Loucy (cell line): ENCODE data around the gene PKLR.

Source experiments
- CTCF ChIP-seq: fragments of 200-600 bp; sonication (generic); conservative IDR thresholded peaks from 2 replicates; pipeline ENCODE4 v1.5.1; 2014; ENCODE audit warnings: mild to moderate bottlenecking, antibody characterized with exemption, low read length
- EZH2phosphoT487 ChIP-seq: fragments of 200-600 bp; IDR thresholded peaks from 2 replicates; pipeline ENCODE4 v1.6.1; 2018; ENCODE audit warnings: antibody characterized with exemption, mild to moderate bottlenecking, moderate library complexity, borderline replicate concordance

DNA sequence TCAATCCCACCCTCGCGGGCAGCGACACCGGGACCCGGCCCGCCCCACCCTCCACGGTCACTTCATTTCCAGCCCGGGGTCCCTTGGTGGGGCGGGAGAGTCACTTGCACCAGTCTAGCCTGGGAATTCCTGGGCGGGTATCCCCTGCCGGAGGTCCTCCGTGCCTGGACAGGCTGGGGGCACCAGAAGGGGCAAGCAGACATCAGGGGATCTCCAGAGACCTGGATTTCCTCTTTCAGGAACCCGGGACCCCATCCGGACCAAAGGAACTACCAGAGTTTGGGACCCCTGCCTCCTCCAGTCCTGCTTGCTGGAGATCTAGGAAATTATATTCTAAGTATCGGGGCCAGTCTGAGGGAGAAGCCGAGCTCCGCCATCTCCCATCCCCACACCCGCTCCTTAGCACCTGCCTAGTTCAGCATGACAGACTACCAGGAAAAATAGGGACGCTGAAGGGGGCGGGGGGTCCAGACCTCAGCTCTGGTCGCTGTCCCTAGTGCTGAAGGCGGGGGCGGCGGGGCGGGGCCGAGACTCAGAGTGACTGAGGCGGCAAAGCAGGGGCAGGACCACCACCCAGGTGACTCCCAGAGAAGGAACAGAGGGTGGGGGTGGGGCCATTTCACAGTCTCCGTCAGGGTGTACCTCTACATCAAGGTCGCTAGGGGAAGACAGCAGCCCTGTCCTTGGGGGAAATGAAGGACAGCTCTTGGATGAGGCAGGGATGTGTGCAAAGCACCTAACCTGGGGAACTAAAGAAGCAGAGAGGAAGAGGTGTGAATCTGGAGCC lies 23.1 kb downstream of the PKLR start:
- TF ChIP-seq CTCF: peak; percentile 58
- no peak for TF ChIP-seq EZH2phosphoT487
